ENCODE measurements around the gene SLC25A3.

Gene SLC25A3

DNA sequence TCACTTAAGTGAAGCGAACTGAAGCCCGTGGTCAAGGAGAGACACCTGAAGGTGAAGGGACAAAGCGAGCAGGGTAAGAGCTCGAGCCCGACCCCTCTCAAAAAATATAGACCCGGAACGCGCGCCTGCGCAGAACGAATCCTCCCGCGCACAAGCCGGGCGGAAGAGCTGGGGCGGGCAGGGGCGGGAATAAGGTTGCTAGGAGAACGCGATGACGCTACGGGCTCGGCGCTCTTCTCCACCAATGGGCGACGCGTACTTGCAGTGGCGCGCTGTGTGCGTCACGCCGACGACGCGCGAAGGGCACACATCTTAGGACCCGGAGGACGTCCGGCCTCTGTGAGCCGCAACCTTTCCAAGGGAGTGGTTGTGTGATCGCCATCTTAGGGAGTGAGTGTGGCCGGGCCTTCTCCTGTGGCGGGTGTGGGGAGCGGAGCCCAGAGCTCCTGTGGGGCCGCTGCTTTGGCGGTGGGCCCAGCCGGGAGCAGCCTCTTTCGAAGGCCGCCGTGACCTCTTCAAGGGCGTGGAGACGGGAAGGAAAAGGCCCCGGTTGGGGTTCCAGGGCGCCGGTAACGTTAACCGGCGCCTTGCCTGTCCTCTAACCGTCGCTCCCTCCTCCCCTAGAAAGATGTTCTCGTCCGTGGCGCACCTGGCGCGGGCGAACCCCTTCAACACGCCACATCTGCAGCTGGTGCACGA, at the start of gene SLC25A3 (continued):
- 0 out of 2 replicates have a peak, but pooled peaks have one; percentile 25 for TF ChIP-seq KLF10 (tag by site-specific recombination; IDR thresholded peaks at IDR 0.05)
- TF ChIP-seq ZNF48 (tag by site-specific recombination; IDR thresholded peaks at IDR 0.05) = no peak
- no peak for TF ChIP-seq ZBTB1 (tag by site-specific recombination; IDR thresholded peaks at IDR 0.05)
- no peak for TF ChIP-seq ZSCAN23 (tag by site-specific recombination; IDR thresholded peaks at IDR 0.05)
- no peak for TF ChIP-seq ZNF658 (tag by site-specific recombination; IDR thresholded peaks at IDR 0.05)
- no peak for TF ChIP-seq ZNF292 (tag by site-specific recombination; IDR thresholded peaks at IDR 0.05; ENCODE audit: borderline replicate concordance, low read depth)
- TF ChIP-seq ZNF23 (tag by site-specific recombination; IDR thresholded peaks at IDR 0.05; ENCODE audit: borderline replicate concordance) = no peak
- no peak for TF ChIP-seq TCF7L2 (IDR thresholded peaks at IDR 0.05; ENCODE audit: borderline replicate concordance, low read depth, low read length)
- TF ChIP-seq ZNF707 (tag by site-specific recombination; IDR thresholded peaks at IDR 0.05) = no peak
- TF ChIP-seq ZNF830 (tag by site-specific recombination; IDR thresholded peaks at IDR 0.05; ENCODE audit: low read depth) = no peak
- no peak for TF ChIP-seq ZNF521 (tag by site-specific recombination; IDR thresholded peaks at IDR 0.05)
- TF ChIP-seq ZNF610 (tag by site-specific recombination; IDR thresholded peaks at IDR 0.05; ENCODE audit: borderline replicate concordance) = 0 out of 2 replicates have a peak, but pooled peaks have one; percentile 54
- TF ChIP-seq, protein P1, sequence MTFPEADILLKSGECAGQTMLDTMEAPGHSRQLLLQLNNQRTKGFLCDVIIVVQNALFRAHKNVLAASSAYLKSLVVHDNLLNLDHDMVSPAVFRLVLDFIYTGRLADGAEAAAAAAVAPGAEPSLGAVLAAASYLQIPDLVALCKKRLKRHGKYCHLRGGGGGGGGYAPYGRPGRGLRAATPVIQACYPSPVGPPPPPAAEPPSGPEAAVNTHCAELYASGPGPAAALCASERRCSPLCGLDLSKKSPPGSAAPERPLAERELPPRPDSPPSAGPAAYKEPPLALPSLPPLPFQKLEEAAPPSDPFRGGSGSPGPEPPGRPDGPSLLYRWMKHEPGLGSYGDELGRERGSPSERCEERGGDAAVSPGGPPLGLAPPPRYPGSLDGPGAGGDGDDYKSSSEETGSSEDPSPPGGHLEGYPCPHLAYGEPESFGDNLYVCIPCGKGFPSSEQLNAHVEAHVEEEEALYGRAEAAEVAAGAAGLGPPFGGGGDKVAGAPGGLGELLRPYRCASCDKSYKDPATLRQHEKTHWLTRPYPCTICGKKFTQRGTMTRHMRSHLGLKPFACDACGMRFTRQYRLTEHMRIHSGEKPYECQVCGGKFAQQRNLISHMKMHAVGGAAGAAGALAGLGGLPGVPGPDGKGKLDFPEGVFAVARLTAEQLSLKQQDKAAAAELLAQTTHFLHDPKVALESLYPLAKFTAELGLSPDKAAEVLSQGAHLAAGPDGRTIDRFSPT (tag by site-specific recombination; IDR thresholded peaks at IDR 0.05) = no peak
- TF ChIP-seq, protein P2, sequence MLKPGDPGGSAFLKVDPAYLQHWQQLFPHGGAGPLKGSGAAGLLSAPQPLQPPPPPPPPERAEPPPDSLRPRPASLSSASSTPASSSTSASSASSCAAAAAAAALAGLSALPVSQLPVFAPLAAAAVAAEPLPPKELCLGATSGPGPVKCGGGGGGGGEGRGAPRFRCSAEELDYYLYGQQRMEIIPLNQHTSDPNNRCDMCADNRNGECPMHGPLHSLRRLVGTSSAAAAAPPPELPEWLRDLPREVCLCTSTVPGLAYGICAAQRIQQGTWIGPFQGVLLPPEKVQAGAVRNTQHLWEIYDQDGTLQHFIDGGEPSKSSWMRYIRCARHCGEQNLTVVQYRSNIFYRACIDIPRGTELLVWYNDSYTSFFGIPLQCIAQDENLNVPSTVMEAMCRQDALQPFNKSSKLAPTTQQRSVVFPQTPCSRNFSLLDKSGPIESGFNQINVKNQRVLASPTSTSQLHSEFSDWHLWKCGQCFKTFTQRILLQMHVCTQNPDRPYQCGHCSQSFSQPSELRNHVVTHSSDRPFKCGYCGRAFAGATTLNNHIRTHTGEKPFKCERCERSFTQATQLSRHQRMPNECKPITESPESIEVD (tag by site-specific recombination; IDR thresholded peaks at IDR 0.05) = no peak
- no peak for TF ChIP-seq ZNF473 (tag by site-specific recombination; IDR thresholded peaks at IDR 0.05)
- no peak for TF ChIP-seq IKZF3 (tag by site-specific recombination; IDR thresholded peaks at IDR 0.05)
- TF ChIP-seq ZNF112 (tag by site-specific recombination; IDR thresholded peaks at IDR 0.05) = no peak
- TF ChIP-seq ZNF530 (tag by site-specific recombination; IDR thresholded peaks at IDR 0.05; ENCODE audit: low read depth) = no peak
- TF ChIP-seq ZNF354C (tag by site-specific recombination; IDR thresholded peaks at IDR 0.05; ENCODE audit: borderline replicate concordance, low read depth) = no peak
- no peak for TF ChIP-seq GLI4 (tag by site-specific recombination; IDR thresholded peaks at IDR 0.05)
- TF ChIP-seq GLI2 (tag by site-specific recombination; IDR thresholded peaks at IDR 0.05; ENCODE audit: borderline replicate concordance, low read depth) = no peak
- TF ChIP-seq, protein P3, sequence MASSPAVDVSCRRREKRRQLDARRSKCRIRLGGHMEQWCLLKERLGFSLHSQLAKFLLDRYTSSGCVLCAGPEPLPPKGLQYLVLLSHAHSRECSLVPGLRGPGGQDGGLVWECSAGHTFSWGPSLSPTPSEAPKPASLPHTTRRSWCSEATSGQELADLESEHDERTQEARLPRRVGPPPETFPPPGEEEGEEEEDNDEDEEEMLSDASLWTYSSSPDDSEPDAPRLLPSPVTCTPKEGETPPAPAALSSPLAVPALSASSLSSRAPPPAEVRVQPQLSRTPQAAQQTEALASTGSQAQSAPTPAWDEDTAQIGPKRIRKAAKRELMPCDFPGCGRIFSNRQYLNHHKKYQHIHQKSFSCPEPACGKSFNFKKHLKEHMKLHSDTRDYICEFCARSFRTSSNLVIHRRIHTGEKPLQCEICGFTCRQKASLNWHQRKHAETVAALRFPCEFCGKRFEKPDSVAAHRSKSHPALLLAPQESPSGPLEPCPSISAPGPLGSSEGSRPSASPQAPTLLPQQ (tag by site-specific recombination; IDR thresholded peaks at IDR 0.05) = peak; percentile 74
- TF ChIP-seq ZNF600 (tag by site-specific recombination; IDR thresholded peaks at IDR 0.05) = no peak
- no peak for TF ChIP-seq ZBTB20 (tag by site-specific recombination; IDR thresholded peaks at IDR 0.05)
- TF ChIP-seq ZNF350 (tag by site-specific recombination; IDR thresholded peaks at IDR 0.05) = no peak
- TF ChIP-seq REPIN1 (tag by site-specific recombination; IDR thresholded peaks at IDR 0.05; ENCODE audit: low read depth) = no peak
- TF ChIP-seq KLF8 (tag by site-specific recombination; IDR thresholded peaks at IDR 0.05) = no peak; the same call in 1 of the 2 replicates
- no peak for TF ChIP-seq BCL11A (tag by site-specific recombination; IDR thresholded peaks at IDR 0.05; ENCODE audit: low read depth)
- peak; percentile 64 for TF ChIP-seq ZBTB8A (tag by site-specific recombination; IDR thresholded peaks at IDR 0.05)
- no peak for TF ChIP-seq ZNF184 (tag by site-specific recombination; IDR thresholded peaks at IDR 0.05)
- no peak for TF ChIP-seq ZFP41 (tag by site-specific recombination; IDR thresholded peaks at IDR 0.05; ENCODE audit: borderline replicate concordance)
- TF ChIP-seq, protein P4, sequence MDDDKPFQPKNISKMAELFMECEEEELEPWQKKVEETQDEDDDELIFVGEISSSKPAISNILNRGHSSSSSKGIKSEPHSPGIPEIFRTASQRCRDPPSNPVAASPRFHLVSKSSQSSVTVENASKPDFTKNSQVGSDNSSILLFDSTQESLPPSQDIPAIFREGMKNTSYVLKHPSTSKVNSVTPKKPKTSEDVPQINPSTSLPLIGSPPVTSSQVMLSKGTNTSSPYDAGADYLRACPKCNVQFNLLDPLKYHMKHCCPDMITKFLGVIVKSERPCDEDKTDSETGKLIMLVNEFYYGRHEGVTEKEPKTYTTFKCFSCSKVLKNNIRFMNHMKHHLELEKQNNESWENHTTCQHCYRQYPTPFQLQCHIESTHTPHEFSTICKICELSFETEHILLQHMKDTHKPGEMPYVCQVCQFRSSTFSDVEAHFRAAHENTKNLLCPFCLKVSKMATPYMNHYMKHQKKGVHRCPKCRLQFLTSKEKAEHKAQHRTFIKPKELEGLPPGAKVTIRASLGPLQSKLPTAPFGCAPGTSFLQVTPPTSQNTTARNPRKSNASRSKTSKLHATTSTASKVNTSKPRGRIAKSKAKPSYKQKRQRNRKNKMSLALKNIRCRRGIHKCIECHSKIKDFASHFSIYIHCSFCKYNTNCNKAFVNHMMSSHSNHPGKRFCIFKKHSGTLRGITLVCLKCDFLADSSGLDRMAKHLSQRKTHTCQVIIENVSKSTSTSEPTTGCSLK (tag by site-specific recombination; IDR thresholded peaks at IDR 0.05) = no peak
- TF ChIP-seq, protein P5, sequence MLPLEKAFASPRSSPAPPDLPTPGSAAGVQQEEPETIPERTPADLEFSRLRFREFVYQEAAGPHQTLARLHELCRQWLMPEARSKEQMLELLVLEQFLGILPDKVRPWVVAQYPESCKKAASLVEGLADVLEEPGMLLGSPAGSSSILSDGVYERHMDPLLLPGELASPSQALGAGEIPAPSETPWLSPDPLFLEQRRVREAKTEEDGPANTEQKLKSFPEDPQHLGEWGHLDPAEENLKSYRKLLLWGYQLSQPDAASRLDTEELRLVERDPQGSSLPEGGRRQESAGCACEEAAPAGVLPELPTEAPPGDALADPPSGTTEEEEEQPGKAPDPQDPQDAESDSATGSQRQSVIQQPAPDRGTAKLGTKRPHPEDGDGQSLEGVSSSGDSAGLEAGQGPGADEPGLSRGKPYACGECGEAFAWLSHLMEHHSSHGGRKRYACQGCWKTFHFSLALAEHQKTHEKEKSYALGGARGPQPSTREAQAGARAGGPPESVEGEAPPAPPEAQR (tag by site-specific recombination; IDR thresholded peaks at IDR 0.05) = no peak

All from HEK293 (cell line).